CD14-positive monocyte (primary cell): Measurements from ENCODE around the gene PARVG. TPM values are rescaled to one million over a fixed set of nuclear protein-coding genes. Genes with fewer than 3 reads are reported as not detected.

ENCODE experiments used
- DNase-seq, 3 donors: peaks; one replicate each; pipeline ENCODE4 v3.0.0-alpha.2; 2011 to 2022
- H2AFZ ChIP-seq: 2 replicates; pipeline ENCODE4 v1.6.0; 2012; ENCODE audit warnings: mild to moderate bottlenecking, low read depth, low read length, inconsistent platforms; ENCODE audit not compliant: insufficient read depth, poor library complexity, severe bottlenecking
- H3K27ac ChIP-seq, 2 donors: 1 replicate in 1 of 2; 2 replicates in 1 of 2; pipeline ENCODE4 v1.5.1; 2012 to 2013; ENCODE audit warnings: low read length in 2 of 2, control low read depth in 1 of 2, inconsistent platforms in 1 of 2, low read depth in 1 of 2, mild to moderate bottlenecking in 1 of 2
- H3K27me3 ChIP-seq, 2 donors: one replicate each; pipeline versions ENCODE4 v1.6.0 to v1.6.1; 2011 to 2013; ENCODE audit warnings: low read length in 2 of 2; ENCODE audit not compliant: control insufficient read depth in 2 of 2, insufficient read depth in 2 of 2
- H3K36me3 ChIP-seq, 2 donors: replicated peaks in 1 of 2; 1 replicate in 1 of 2; 2 replicates in 1 of 2; pipeline versions ENCODE4 v1.5.1 to v1.6.1; 2012 to 2013; ENCODE audit warnings: low read length in 2 of 2, control low read depth in 1 of 2, inconsistent platforms in 1 of 2, mild to moderate bottlenecking in 1 of 2; ENCODE audit not compliant: insufficient read depth in 2 of 2, control insufficient read depth in 1 of 2
- H3K4me1 ChIP-seq, 2 donors: 1 replicate in 1 of 2; 2 replicates in 1 of 2; pipeline versions ENCODE4 v1.5.1 to v1.6.1; 2012 to 2013; ENCODE audit warnings: low read length in 2 of 2, control low read depth in 1 of 2, inconsistent platforms in 1 of 2, mild to moderate bottlenecking in 1 of 2, moderate library complexity in 1 of 2; ENCODE audit not compliant: insufficient read depth in 2 of 2, control insufficient read depth in 1 of 2
- H3K4me2 ChIP-seq: replicated peaks from 2 replicates; pipeline ENCODE3; 2012; ENCODE audit warnings: low read length, moderate library complexity, mild to moderate bottlenecking; ENCODE audit not compliant: poor library complexity, severe bottlenecking; ENCODE audit errors: extremely low read depth
- H3K4me3 ChIP-seq, 3 experiments: fragments of 200-600 bp in 1 of 3; sonication (generic) in 1 of 3; replicated peaks in 1 of 3; 1 replicate in 2 of 3; 2 replicates in 1 of 3; pipeline ENCODE4 v1.5.1; 2011 to 2013; ENCODE audit warnings: low read length in 3 of 3, mild to moderate bottlenecking in 3 of 3, control low read depth in 2 of 3, low read depth in 2 of 3, inconsistent platforms in 1 of 3, moderate library complexity in 1 of 3
- H3K79me2 ChIP-seq: 2 replicates; pipeline ENCODE4 v1.6.0; 2012; ENCODE audit warnings: mild to moderate bottlenecking, control low read depth, inconsistent platforms, low read length, moderate library complexity; ENCODE audit not compliant: insufficient read depth
- H3K9ac ChIP-seq: 2 replicates; pipeline ENCODE4 v1.6.0; 2017; ENCODE audit warnings: low read length, mild to moderate bottlenecking; ENCODE audit not compliant: insufficient read depth, poor library complexity, severe bottlenecking
- H3K9me3 ChIP-seq, 2 donors: replicated peaks in 1 of 2; 1 replicate in 1 of 2; 2 replicates in 1 of 2; pipeline versions ENCODE4 v1.5.1 to v1.6.1; 2012 to 2013; ENCODE audit warnings: low read length in 2 of 2, control low read depth in 1 of 2; ENCODE audit not compliant: control insufficient read depth in 1 of 2, insufficient read depth in 1 of 2
- H4K20me1 ChIP-seq: 2 replicates; pipeline ENCODE4 v1.6.0; 2012; ENCODE audit warnings: mild to moderate bottlenecking, low read length, control low read depth, moderate library complexity; ENCODE audit not compliant: insufficient read depth
- H3K27ac Mint-ChIP-seq, 7 donors: one replicate each; pipeline ENCODE4 v1.8.0; 2020; ENCODE audit warnings: mild to moderate bottlenecking in 7 of 7, mixed read lengths in 7 of 7, moderate library complexity in 6 of 7, inconsistent platforms in 2 of 7
- H3K27me3 Mint-ChIP-seq, 3 donors: one replicate each; pipeline ENCODE4 v1.8.0; 2021 to 2022; ENCODE audit warnings: low read depth in 3 of 3, mild to moderate bottlenecking in 3 of 3, mixed read lengths in 3 of 3, moderate library complexity in 3 of 3, inconsistent platforms in 1 of 3
- H3K36me3 Mint-ChIP-seq, 2 donors: one replicate each; pipeline ENCODE4 v1.8.0; 2020; ENCODE audit warnings: mixed read lengths in 2 of 2, inconsistent platforms in 1 of 2, mild to moderate bottlenecking in 1 of 2
- H3K4me1 Mint-ChIP-seq: one replicate; pipeline ENCODE4 v1.8.0; 2020; ENCODE audit warnings: mild to moderate bottlenecking, mixed read lengths
- H3K4me3 Mint-ChIP-seq, 2 donors: one replicate each; pipeline ENCODE4 v1.8.0; 2020; ENCODE audit warnings: mild to moderate bottlenecking in 2 of 2, mixed read lengths in 2 of 2, moderate library complexity in 1 of 2
- H3K9me3 Mint-ChIP-seq, 7 donors: one replicate each; pipeline ENCODE4 v1.8.0; 2020 to 2022; ENCODE audit warnings: mixed read lengths in 7 of 7, mild to moderate bottlenecking in 6 of 7, moderate library complexity in 6 of 7, inconsistent platforms in 2 of 7
- CTCF ChIP-seq: fragments of 200-600 bp; IDR thresholded peaks from one replicate; pipeline ENCODE4 v1.8.0; 2022; ENCODE audit warnings: antibody characterized with exemption, mild to moderate bottlenecking
- WGBS: methylation state at CpG from one replicate; pipeline ENCODE4 v1.1.5; 2013; ENCODE audit warnings: missing lambda C conversion rate; ENCODE audit not compliant: insufficient coverage; 5-methylcytosine and 5-hydroxymethylcytosine counted together
- intact Hi-C, 2 donors: fragments of 100-400 bp; cut with micrococcal nuclease; formaldehyde crosslinking; loops; one replicate each; pipeline versions ENCODE4 v1.15.0 to v1.15.1; 2023
- polyA plus RNA-seq, 3 donors: library from polyadenylated mRNA; depleted of rRNA in 1 of 3; unstranded in 2 of 3; stranded (reverse) in 1 of 3; fragments of 300-500 nt in 2 of 3; fragments of >200 nt in 1 of 3; fragmentation: Illumina TruSeq in 2 of 3; gene quantifications; 1 replicate in 2 of 3; 2 replicates in 1 of 3; pipeline ENCODE4 v1.2.3, GENCODE V29; 2012 to 2021

The PARVG gene
- polyA plus RNA-seq, 3 donors, result 169 to 577 (median 190) TPM

GRCh38 chr22:44202261-44202789 is 21.6 kb downstream of the PARVG start:
- 90% methylated on average over 8 of the region's 11 CpGs for WGBS
- no peak overlapping the region for H3K4me3 Mint-ChIP-seq
- peaks cover 10% of the 10 kb centered on the region for H3K4me1 Mint-ChIP-seq
- Histone ChIP-seq H3K27me3 (no peaks in the 10 kb centered on the region), H3K9ac (no peak overlapping the region), H3K27ac (peak overlapping the region in 1 of 2 donors; percentile 20), H4K20me1 (peaks cover 94% of the 10 kb centered on the region), H3K9me3 (no peaks in the 10 kb centered on the region), H3K4me1 (no peaks in the 10 kb centered on the region), H3K4me3 (no peak overlapping the region), H2AFZ (no peak overlapping the region), H3K4me2 (no peak overlapping the region), H3K36me3 (peaks cover 80 to 92% of the 10 kb centered on the region in 2 donors), H3K79me2 (peaks cover 6% of the 10 kb centered on the region)
- intact Hi-C loops, result no loop called here
- no peak for TF ChIP-seq CTCF
- peaks cover 79 to 88% of the 10 kb centered on the region in 2 donors for H3K36me3 Mint-ChIP-seq
- no peaks in the 10 kb centered on the region for H3K27me3 Mint-ChIP-seq
- DNase-seq, result no peak
- peak overlapping the region in 3 of 7 donors; percentile 14 to 70 (median 46) for H3K27ac Mint-ChIP-seq
- H3K9me3 Mint-ChIP-seq, result peaks cover 0 to 2% (median 0%) of the 10 kb centered on the region in 7 donors

DNA sequence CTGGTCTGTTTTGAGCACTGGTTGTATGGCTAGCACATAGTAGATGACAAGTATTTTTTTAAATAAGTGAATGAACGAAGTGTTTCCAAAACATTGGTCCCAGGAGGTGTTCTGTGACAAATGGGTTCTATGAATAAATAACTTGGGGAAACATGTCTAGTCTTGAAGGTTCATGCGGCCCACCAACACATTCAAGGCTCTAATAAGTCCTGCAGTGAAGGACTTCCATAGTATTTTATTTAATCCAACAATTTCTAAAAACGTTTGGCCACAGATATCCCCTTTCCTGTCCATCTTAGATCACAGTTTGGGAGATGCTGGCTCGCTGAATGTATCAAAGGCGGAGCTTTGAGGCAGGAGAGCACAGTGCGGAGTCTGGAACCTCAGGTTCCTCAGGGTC is 22.5 kb downstream of the PARVG start:
- no peak for TF ChIP-seq CTCF
- H3K27me3 Mint-ChIP-seq, result no peaks in the 10 kb centered on the region
- H3K9ac ChIP-seq, result no peak overlapping the region
- peaks cover 74 to 83% of the 10 kb centered on the region in 2 donors for H3K36me3 ChIP-seq
- H2AFZ ChIP-seq, result no peak overlapping the region
- no peak overlapping the region for H3K27ac ChIP-seq
- H3K36me3 Mint-ChIP-seq, result peaks cover 71 to 80% of the 10 kb centered on the region in 2 donors
- no peak overlapping the region for H3K4me2 ChIP-seq
- no peak overlapping the region for H3K4me3 ChIP-seq
- peaks cover 6% of the 10 kb centered on the region for H3K79me2 ChIP-seq
- H3K27ac Mint-ChIP-seq, result peak overlapping the region in 1 of 7 donors; percentile 22
- no peak for DNase-seq
- H3K27me3 ChIP-seq, result no peaks in the 10 kb centered on the region
- H3K9me3 ChIP-seq, result no peaks in the 10 kb centered on the region
- H3K4me1 ChIP-seq, result peaks cover 0 to 4% of the 10 kb centered on the region in 2 donors
- H4K20me1 ChIP-seq, result peaks cover 90% of the 10 kb centered on the region
- no peak overlapping the region for H3K4me3 Mint-ChIP-seq
- H3K9me3 Mint-ChIP-seq, result peaks cover 0 to 2% (median 0%) of the 10 kb centered on the region in 7 donors
- WGBS, result 92% methylated on average over 3 of the region's 6 CpGs
- H3K4me1 Mint-ChIP-seq, result peaks cover 18% of the 10 kb centered on the region
- intact Hi-C loops, result no loop called here
